Natural killer cell (primary cell): ENCODE results near the gene AKAP5. TPM values are rescaled to one million over a fixed set of nuclear protein-coding genes. Genes with fewer than 3 reads are reported as not detected.

Experiments used
- ATAC-seq, 3 donors: fragments of 150-1000 bp in 2 of 3; fragments of 200-7000 bp in 1 of 3; cut with Tn5 transposase; 1 replicate in 1 of 3; 2 replicates in 2 of 3; pipeline ENCODE4 v1.10.0; 2021; ENCODE audit warnings: mild to moderate bottlenecking in 2 of 3, moderate library complexity in 2 of 3
- DNase-seq, 2 donors: peaks; one replicate each; pipeline versions ENCODE4 v3.0.0 to v3.0.0-alpha.2; 2013 to 2021; ENCODE audit warnings: mixed read lengths in 1 of 2
- H3K27ac ChIP-seq: one replicate; pipeline ENCODE4 v1.5.1; 2013; ENCODE audit warnings: mild to moderate bottlenecking, low read length
- H3K27me3 ChIP-seq: one replicate; pipeline ENCODE4 v1.6.1; 2013; ENCODE audit warnings: low read length; ENCODE audit not compliant: control insufficient read depth, insufficient read depth
- H3K36me3 ChIP-seq: one replicate; pipeline ENCODE4 v1.6.1; 2013; ENCODE audit warnings: low read length; ENCODE audit not compliant: control insufficient read depth, insufficient read depth
- H3K4me1 ChIP-seq: one replicate; pipeline ENCODE4 v1.6.1; 2013; ENCODE audit warnings: low read length; ENCODE audit not compliant: control insufficient read depth, insufficient read depth
- H3K4me3 ChIP-seq: one replicate; pipeline ENCODE4 v1.5.1; 2013; ENCODE audit warnings: low read length
- H3K9me3 ChIP-seq: one replicate; pipeline ENCODE4 v1.6.1; 2013; ENCODE audit warnings: low read length; ENCODE audit not compliant: control insufficient read depth, insufficient read depth
- H3K27ac Mint-ChIP-seq, 2 donors: one replicate each; pipeline ENCODE4 v1.8.0; 2022; ENCODE audit warnings: mild to moderate bottlenecking in 2 of 2, mixed read lengths in 2 of 2, moderate library complexity in 1 of 2
- H3K27me3 Mint-ChIP-seq, 2 donors: one replicate each; pipeline ENCODE4 v1.8.0; 2022; ENCODE audit warnings: low read depth in 2 of 2, mixed read lengths in 2 of 2
- H3K36me3 Mint-ChIP-seq: one replicate; pipeline ENCODE4 v1.8.0; 2022; ENCODE audit warnings: mixed read lengths
- H3K4me1 Mint-ChIP-seq, 2 donors: one replicate each; pipeline ENCODE4 v1.8.0; 2022; ENCODE audit warnings: mixed read lengths in 2 of 2
- H3K4me3 Mint-ChIP-seq: one replicate; pipeline ENCODE4 v1.8.0; 2022; ENCODE audit warnings: mild to moderate bottlenecking, moderate library complexity, mixed read lengths
- H3K9me3 Mint-ChIP-seq, 2 donors: one replicate each; pipeline ENCODE4 v1.8.0; 2022; ENCODE audit warnings: mixed read lengths in 2 of 2
- CTCF ChIP-seq: fragments of 200-600 bp; IDR thresholded peaks from one replicate; pipeline ENCODE4 v1.8.0; 2022; ENCODE audit warnings: antibody characterized with exemption
- WGBS: methylation state at CpG from one replicate; pipeline ENCODE4 v1.1.7; 2013; ENCODE audit warnings: missing lambda C conversion rate; ENCODE audit not compliant: insufficient coverage; 5-methylcytosine and 5-hydroxymethylcytosine counted together
- intact Hi-C: fragments of 100-400 bp; cut with micrococcal nuclease; formaldehyde crosslinking; loops from one replicate; pipeline ENCODE4 v1.14.2; 2022
- total RNA-seq, 4 donors: library from RNA; stranded (reverse); fragments of 120-200 nt in 1 of 4; gene quantifications; one replicate each; pipeline versions ENCODE4 v1.2.3 to v1.2.4, GENCODE V29; 2013 to 2022

AKAP5 gene
- total RNA-seq, 3 donors from 2014 or later (not counting 1 experiment from before 2014, with no cell fraction given): 11.1 to 16.3 (median 12.0) TPM

- Mint-ChIP-seq H3K27me3 (no peaks in the 10 kb centered on the region), H3K9me3 (no peaks in the 10 kb centered on the region), H3K27ac (no peak overlapping the region), H3K4me3 (no peak overlapping the region), H3K4me1 (no peaks in the 10 kb centered on the region), H3K36me3 (peaks cover 6% of the 10 kb centered on the region)
- intact Hi-C loops: no loop called here
- H3K4me1 ChIP-seq: no peaks in the 10 kb centered on the region
- no peak for ATAC-seq
- H3K27me3 ChIP-seq: no peaks in the 10 kb centered on the region
- no peak overlapping the region for H3K27ac ChIP-seq
- H3K36me3 ChIP-seq: peaks cover 28% of the 10 kb centered on the region
- H3K4me3 ChIP-seq: no peak overlapping the region
- no peak for DNase-seq
- WGBS: 100% methylated on average over 6 of the region's 7 CpGs
- no peak for TF ChIP-seq CTCF
- H3K9me3 ChIP-seq: no peaks in the 10 kb centered on the region
Observed at GRCh38 chr14:64417771-64418125, 47.6 kb upstream of the AKAP5 start.

DNA sequence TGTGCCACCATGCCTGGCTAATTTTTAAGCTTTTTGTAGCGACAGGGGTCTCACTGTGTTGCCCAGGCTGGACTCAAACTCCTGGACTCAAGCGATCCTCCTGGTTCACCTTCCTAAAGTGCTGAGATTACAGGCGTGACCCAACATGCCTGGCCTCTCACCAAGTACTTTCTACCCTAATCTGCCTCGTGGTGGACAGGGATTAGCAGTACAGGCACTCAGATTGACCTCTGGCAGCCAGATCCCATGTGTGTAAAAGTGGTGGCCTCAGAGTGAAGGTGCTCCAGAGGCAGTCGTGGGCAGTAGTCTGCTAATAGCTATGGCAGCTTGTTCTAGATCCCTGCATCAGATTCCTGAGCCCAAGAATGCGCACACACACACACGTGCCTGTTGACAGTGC lies 46.3 kb upstream of the AKAP5 start:
- H3K27me3 ChIP-seq: no peaks in the 10 kb centered on the region
- Mint-ChIP-seq H3K9me3 (no peaks in the 10 kb centered on the region), H3K27me3 (no peaks in the 10 kb centered on the region), H3K4me3 (no peak overlapping the region), H3K27ac (no peak overlapping the region), H3K36me3 (peaks cover 6% of the 10 kb centered on the region), H3K4me1 (no peaks in the 10 kb centered on the region)
- DNase-seq (no peak), ATAC-seq (no peak)
- TF ChIP-seq CTCF: no peak
- H3K36me3 ChIP-seq: peaks cover 28% of the 10 kb centered on the region
- no peak overlapping the region for H3K27ac ChIP-seq
- no peaks in the 10 kb centered on the region for H3K4me1 ChIP-seq
- intact Hi-C loops: no loop called here
- no peaks in the 10 kb centered on the region for H3K9me3 ChIP-seq
- WGBS: 94% methylated on average over 7 of the region's 7 CpGs
- H3K4me3 ChIP-seq: no peak overlapping the region

DNA sequence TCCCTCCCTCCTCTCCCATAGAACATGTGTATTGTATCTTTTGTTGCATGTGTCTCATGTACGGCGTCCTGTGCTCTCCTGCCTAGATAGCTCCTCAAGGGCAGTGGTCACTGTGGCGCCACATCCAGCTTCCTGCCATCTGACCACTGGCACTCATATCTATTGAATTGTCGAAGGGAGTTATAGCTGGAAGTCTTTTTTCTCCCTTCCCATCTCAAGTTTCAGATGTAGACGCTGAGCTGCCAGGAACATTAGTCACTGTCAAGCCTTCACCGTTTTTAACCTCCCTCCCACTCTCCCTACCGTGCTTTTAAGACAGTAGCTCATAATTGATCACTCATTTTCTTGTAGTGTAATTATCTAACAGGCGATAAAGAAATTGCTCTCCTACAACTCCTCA lies 44.1 kb upstream of the AKAP5 start:
- Histone ChIP-seq H3K4me3 (no peak overlapping the region), H3K4me1 (no peaks in the 10 kb centered on the region), H3K27ac (no peak overlapping the region), H3K36me3 (peaks cover 28% of the 10 kb centered on the region), H3K9me3 (no peaks in the 10 kb centered on the region), H3K27me3 (no peaks in the 10 kb centered on the region)
- no peaks in the 10 kb centered on the region for H3K4me1 Mint-ChIP-seq
- intact Hi-C loops: no loop called here
- peaks cover 6% of the 10 kb centered on the region for H3K36me3 Mint-ChIP-seq
- H3K4me3 Mint-ChIP-seq: no peak overlapping the region
- TF ChIP-seq CTCF: no peak
- H3K27ac Mint-ChIP-seq: no peak overlapping the region
- no peak for DNase-seq
- H3K9me3 Mint-ChIP-seq: no peaks in the 10 kb centered on the region
- ATAC-seq: no peak
- 90% methylated on average over 5 of the region's 8 CpGs for WGBS
- H3K27me3 Mint-ChIP-seq: no peaks in the 10 kb centered on the region

DNA sequence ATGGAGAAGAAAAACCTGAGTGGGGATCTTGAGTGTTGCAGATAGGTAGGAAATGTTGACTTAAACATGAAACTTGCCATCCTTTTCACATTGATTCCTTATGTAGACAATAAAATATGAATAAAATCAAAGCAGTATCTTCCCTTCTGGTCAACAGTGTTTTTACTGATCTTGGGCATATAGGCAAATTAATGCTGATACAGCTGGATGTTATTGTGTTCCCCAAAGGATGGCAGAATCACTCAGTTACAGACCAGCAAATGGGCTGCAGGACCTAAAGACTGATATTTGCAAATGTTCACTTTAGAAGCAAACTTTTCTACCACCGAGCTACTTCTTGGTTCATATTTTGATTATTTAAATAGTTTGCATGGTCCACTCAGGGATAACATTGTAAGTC lies 43.3 kb upstream of the AKAP5 start:
- no CpG with 5 or more reads among the region's 1 CpG for WGBS
- no peak overlapping the region for H3K4me3 Mint-ChIP-seq
- no peaks in the 10 kb centered on the region for H3K27me3 Mint-ChIP-seq
- Histone ChIP-seq H3K27ac (no peak overlapping the region), H3K36me3 (peaks cover 26% of the 10 kb centered on the region), H3K27me3 (no peaks in the 10 kb centered on the region), H3K9me3 (no peaks in the 10 kb centered on the region), H3K4me3 (no peak overlapping the region), H3K4me1 (no peaks in the 10 kb centered on the region)
- no peak for ATAC-seq
- no peak overlapping the region for H3K27ac Mint-ChIP-seq
- intact Hi-C loops: no loop called here
- peaks cover 6% of the 10 kb centered on the region for H3K36me3 Mint-ChIP-seq
- H3K9me3 Mint-ChIP-seq: no peaks in the 10 kb centered on the region
- TF ChIP-seq CTCF: no peak
- DNase-seq: no peak
- H3K4me1 Mint-ChIP-seq: no peaks in the 10 kb centered on the region
